DMS 273 (cell line): ENCODE measurements around the gene CAMTA1.

Experiments used
- DNase-seq: peaks from one replicate; lab custom pipeline; 2025; ENCODE audit not compliant: unreplicated experiment; lab: John Stamatoyannopoulos, UW

CAMTA1 gene

GRCh38 chr1:6923012-6923411, 137.8 kb downstream of the CAMTA1 start:
- no peak for DNase-seq

GRCh38 chr1:6923416-6923815, 138.2 kb downstream of the CAMTA1 start:
- DNase-seq: no peak

GRCh38 chr1:6923955-6924881, 139.0 kb downstream of the CAMTA1 start:
- peak; percentile 71 for DNase-seq

GRCh38 chr1:6924891-6925290, 139.6 kb downstream of the CAMTA1 start:
- DNase-seq: no peak

- no peak for DNase-seq
These were observed 142.4 kb downstream of the CAMTA1 start for GRCh38 chr1:6927626-6928025.

- DNase-seq: no peak
These were observed 143.0 kb downstream of the CAMTA1 start for GRCh38 chr1:6928106-6928885.

GRCh38 chr1:6930732-6931300, 145.6 kb downstream of the CAMTA1 start:
- no peak for DNase-seq

- DNase-seq: no peak
These were observed 150.2 kb downstream of the CAMTA1 start for GRCh38 chr1:6935361-6935883.

GRCh38 chr1:6935911-6936690, 150.8 kb downstream of the CAMTA1 start:
- DNase-seq: no peak

- no peak for DNase-seq
These were observed 151.8 kb downstream of the CAMTA1 start for GRCh38 chr1:6937048-6937447.

GRCh38 chr1:6939363-6939762, 154.1 kb downstream of the CAMTA1 start:
- DNase-seq: no peak

GRCh38 chr1:6941786-6942185, 156.5 kb downstream of the CAMTA1 start:
- no peak for DNase-seq

- no peak for DNase-seq
These were observed 157.7 kb downstream of the CAMTA1 start for GRCh38 chr1:6942990-6943389.

GRCh38 chr1:6944434-6944833, 159.2 kb downstream of the CAMTA1 start:
- no peak for DNase-seq

- no peak for DNase-seq
These were observed 162.7 kb downstream of the CAMTA1 start for GRCh38 chr1:6947952-6948351.

- no peak for DNase-seq
These were observed 163.2 kb downstream of the CAMTA1 start for GRCh38 chr1:6948416-6948815.

GRCh38 chr1:6948861-6949260, 163.6 kb downstream of the CAMTA1 start:
- DNase-seq: no peak

GRCh38 chr1:6950001-6950765, 164.9 kb downstream of the CAMTA1 start:
- DNase-seq: peak; percentile 24

GRCh38 chr1:6951536-6951935, 166.3 kb downstream of the CAMTA1 start:
- DNase-seq: no peak

GRCh38 chr1:6953216-6953615, 168.0 kb downstream of the CAMTA1 start:
- no peak for DNase-seq
